Measurements from ENCODE around the gene CPTP. TPM values are rescaled to one million over a fixed set of nuclear protein-coding genes. Genes with fewer than 3 reads are reported as not detected.

The CPTP gene
- total and polyA plus RNA-seq, 4 donors, result 7.9 to 45.1 (median 22.5) TPM

GRCh38 chr1:1281533-1282321, 42.9 kb upstream of the CPTP start:
- WGBS, result 24% methylated on average over 26 of the region's 26 CpGs

More at GRCh38 chr1:1281533-1282321, 42.9 kb upstream of the CPTP start:
- Histone ChIP-seq H3K9ac (ENCODE audit: low read depth in 1 of 2, low read length in 2 of 2) (no peak overlapping the region), H3K9me3 (ENCODE audit: control insufficient read depth in 4 of 4, low read length in 3 of 4) (no peaks in the 10 kb centered on the region), H3K27me3 (ENCODE audit: control insufficient read depth in 4 of 4, insufficient read depth in 4 of 4, low read length in 3 of 4) (no peaks in the 10 kb centered on the region), H3K27ac (ENCODE audit: low read depth in 1 of 2, low read length in 2 of 2) (peak overlapping the region; percentile 38 to 71), H3K36me3 (ENCODE audit: control insufficient read depth in 4 of 4, insufficient read depth in 3 of 4, low read depth in 1 of 4, low read length in 3 of 4) (no peaks in the 10 kb centered on the region), H3K4me3 (ENCODE audit: low read depth in 1 of 3, low read length in 3 of 3) (no peak overlapping the region), H3K4me1 (ENCODE audit: control insufficient read depth in 4 of 4, insufficient read depth in 4 of 4, low read length in 3 of 4) (peaks cover 9 to 19% (median 16%) of the 10 kb centered on the region in 4 donors)
- TF ChIP-seq ATF3 (IDR thresholded peaks at IDR 0.05) (no peak), NR2F2 (IDR thresholded peaks at IDR 0.05) (no peak), FOXA2 (IDR thresholded peaks at IDR 0.05) (no peak), REST (IDR thresholded peaks at IDR 0.05) (no peak), RAD21 (IDR thresholded peaks at IDR 0.05) (no peak), SP1 (IDR thresholded peaks at IDR 0.05) (peak; percentile 85), YY1 (IDR thresholded peaks at IDR 0.05) (no peak), TAF1 (conservative IDR thresholded peaks at IDR 0.05) (no peak), GABPA (IDR thresholded peaks at IDR 0.05 in 1 of 2, conservative IDR thresholded peaks at IDR 0.05 in 1 of 2) (peak in 1 of 2 donors; percentile 63), EGR1 (IDR thresholded peaks at IDR 0.05; ENCODE audit: low read depth in 2 of 2) (no peak), FOXA1 (IDR thresholded peaks at IDR 0.05) (no peak), RXRA (IDR thresholded peaks at IDR 0.05) (peak; percentile 64 to 75), HNF4A (conservative IDR thresholded peaks at IDR 0.05) (peak; percentile 88 to 94), JUND (IDR thresholded peaks at IDR 0.05) (no peak), HNF4G (IDR thresholded peaks at IDR 0.05) (no peak)
- TF ChIP-seq, protein P1, sequence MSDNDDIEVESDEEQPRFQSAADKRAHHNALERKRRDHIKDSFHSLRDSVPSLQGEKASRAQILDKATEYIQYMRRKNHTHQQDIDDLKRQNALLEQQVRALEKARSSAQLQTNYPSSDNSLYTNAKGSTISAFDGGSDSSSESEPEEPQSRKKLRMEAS (IDR thresholded peaks at IDR 0.05), result no peak
- TF ChIP-seq, protein P2, sequence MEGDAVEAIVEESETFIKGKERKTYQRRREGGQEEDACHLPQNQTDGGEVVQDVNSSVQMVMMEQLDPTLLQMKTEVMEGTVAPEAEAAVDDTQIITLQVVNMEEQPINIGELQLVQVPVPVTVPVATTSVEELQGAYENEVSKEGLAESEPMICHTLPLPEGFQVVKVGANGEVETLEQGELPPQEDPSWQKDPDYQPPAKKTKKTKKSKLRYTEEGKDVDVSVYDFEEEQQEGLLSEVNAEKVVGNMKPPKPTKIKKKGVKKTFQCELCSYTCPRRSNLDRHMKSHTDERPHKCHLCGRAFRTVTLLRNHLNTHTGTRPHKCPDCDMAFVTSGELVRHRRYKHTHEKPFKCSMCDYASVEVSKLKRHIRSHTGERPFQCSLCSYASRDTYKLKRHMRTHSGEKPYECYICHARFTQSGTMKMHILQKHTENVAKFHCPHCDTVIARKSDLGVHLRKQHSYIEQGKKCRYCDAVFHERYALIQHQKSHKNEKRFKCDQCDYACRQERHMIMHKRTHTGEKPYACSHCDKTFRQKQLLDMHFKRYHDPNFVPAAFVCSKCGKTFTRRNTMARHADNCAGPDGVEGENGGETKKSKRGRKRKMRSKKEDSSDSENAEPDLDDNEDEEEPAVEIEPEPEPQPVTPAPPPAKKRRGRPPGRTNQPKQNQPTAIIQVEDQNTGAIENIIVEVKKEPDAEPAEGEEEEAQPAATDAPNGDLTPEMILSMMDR (IDR thresholded peaks at IDR 0.05; ENCODE audit: low read depth, low read length, missing input control), result no peak
- TF ChIP-seq, protein P3, sequence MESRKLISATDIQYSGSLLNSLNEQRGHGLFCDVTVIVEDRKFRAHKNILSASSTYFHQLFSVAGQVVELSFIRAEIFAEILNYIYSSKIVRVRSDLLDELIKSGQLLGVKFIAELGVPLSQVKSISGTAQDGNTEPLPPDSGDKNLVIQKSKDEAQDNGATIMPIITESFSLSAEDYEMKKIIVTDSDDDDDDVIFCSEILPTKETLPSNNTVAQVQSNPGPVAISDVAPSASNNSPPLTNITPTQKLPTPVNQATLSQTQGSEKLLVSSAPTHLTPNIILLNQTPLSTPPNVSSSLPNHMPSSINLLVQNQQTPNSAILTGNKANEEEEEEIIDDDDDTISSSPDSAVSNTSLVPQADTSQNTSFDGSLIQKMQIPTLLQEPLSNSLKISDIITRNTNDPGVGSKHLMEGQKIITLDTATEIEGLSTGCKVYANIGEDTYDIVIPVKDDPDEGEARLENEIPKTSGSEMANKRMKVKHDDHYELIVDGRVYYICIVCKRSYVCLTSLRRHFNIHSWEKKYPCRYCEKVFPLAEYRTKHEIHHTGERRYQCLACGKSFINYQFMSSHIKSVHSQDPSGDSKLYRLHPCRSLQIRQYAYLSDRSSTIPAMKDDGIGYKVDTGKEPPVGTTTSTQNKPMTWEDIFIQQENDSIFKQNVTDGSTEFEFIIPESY (IDR thresholded peaks at IDR 0.05), result no peak
- peak; percentile 74 for DNase-seq (ENCODE audit: low spot score)
